Lower leg skin (tissue), 4 donors: ENCODE data around the gene OR6C65. TPM values are rescaled to one million over a fixed set of nuclear protein-coding genes. Genes with fewer than 3 reads are reported as not detected.
"Not testable (repeated sequence)": the region's sequence is repeated elsewhere in the genome, so short reads cannot be mapped to it uniquely, and the experiment has no call there.

Source experiments
- DNase-seq, 2 donors: peaks; one replicate each; pipeline ENCODE4 v3.0.0-alpha.2; 2019; ENCODE audit warnings: low spot score in 2 of 2
- H3K4me3 ChIP-seq: fragments of 200-600 bp; sonication (generic); 2 replicates; pipeline ENCODE4 v1.5.1; 2017; ENCODE audit warnings: mild to moderate bottlenecking, low read depth; ENCODE audit not compliant: poor library complexity, severe bottlenecking
- POLR2A ChIP-seq, 2 donors: fragments of 450-650 bp; IDR thresholded peaks; one replicate each; pipeline ENCODE4 v1.6.1; 2016 to 2017; ENCODE audit warnings: antibody characterized with exemption in 2 of 2, mild to moderate bottlenecking in 1 of 2, moderate library complexity in 1 of 2
- WGBS, 2 donors: methylation state at CpG; one replicate each; pipeline ENCODE4 v1.1.5; 2018; 5-methylcytosine and 5-hydroxymethylcytosine counted together
- intact Hi-C: fragments of 100-400 bp; cut with DNase I; formaldehyde crosslinking; loops from one replicate; pipeline ENCODE4 v1.15.0; 2023; ENCODE audit warnings: low total_unique reads
- total RNA-seq, 4 donors: library from RNA; depleted of rRNA; stranded (reverse); fragments of >200 nt; gene quantifications; one replicate each; pipeline ENCODE4 v1.1.0, GENCODE V29; 2016
- TF ChIP-seq, protein P1 (sequence below), 3 donors: fragments of 450-650 bp; IDR thresholded peaks; one replicate each; pipeline ENCODE4 v1.5.1; 2016; ENCODE audit warnings: antibody characterized with exemption in 3 of 3, mild to moderate bottlenecking in 3 of 3, moderate library complexity in 2 of 3

The OR6C65 gene
- total RNA-seq, result not detected

DNA sequence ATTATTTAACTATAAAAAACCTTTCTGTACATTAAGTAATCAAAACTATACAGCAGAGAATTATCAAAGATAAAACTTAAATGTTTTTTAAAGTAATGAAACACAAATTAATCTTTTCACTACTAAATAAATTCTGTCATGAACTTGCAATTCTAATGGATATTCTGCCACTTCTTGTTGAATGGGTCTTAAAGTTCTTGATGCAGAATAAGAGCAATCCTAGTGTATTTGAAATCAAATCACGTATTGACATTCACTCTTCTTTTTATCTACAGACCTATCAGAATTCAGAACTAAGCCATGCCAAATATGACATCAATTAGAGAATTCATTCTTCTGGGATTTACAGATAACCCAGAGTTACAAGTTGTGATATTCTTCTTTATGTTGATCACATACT lies at the start of gene OR6C65:
Gene OR6C65, plus strand, starts transcription at position 301 of the 400 bp plus-strand sequence. Its CDS starts 0 bp downstream, at position 301.
- no peak within 1 kb of the TSS for H3K4me3 ChIP-seq
- DNase-seq, result no peak
- WGBS, 2 donors, result 85 to 86% methylated on average over 1 of the region's 1 CpG
- intact Hi-C loops, result no loop called here
- no peak for TF ChIP-seq POLR2A (IDR thresholded peaks at IDR 0.05)
- TF ChIP-seq, protein P1, sequence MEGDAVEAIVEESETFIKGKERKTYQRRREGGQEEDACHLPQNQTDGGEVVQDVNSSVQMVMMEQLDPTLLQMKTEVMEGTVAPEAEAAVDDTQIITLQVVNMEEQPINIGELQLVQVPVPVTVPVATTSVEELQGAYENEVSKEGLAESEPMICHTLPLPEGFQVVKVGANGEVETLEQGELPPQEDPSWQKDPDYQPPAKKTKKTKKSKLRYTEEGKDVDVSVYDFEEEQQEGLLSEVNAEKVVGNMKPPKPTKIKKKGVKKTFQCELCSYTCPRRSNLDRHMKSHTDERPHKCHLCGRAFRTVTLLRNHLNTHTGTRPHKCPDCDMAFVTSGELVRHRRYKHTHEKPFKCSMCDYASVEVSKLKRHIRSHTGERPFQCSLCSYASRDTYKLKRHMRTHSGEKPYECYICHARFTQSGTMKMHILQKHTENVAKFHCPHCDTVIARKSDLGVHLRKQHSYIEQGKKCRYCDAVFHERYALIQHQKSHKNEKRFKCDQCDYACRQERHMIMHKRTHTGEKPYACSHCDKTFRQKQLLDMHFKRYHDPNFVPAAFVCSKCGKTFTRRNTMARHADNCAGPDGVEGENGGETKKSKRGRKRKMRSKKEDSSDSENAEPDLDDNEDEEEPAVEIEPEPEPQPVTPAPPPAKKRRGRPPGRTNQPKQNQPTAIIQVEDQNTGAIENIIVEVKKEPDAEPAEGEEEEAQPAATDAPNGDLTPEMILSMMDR (IDR thresholded peaks at IDR 0.05), result no peak

DNA sequence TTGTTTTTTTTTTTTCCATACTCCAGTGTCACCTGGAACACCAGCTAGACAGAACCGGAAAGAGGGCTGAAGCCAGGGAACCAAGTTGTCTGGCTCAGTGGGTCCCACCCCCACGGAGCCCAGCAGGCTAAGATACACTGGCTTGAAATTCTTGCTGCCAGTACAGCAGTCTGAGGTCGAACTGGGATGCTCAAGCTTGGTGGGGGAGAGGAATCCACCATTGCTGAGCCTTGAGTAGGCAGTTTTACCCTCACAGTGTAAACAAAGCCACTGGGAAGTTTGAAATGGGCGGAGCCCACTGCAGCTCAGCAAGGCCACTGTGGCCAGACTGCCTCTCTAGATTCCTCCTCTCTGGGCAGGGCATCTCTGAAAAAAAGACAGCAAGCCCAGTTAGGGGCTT lies 45.0 kb upstream of the OR6C65 start:
- intact Hi-C loops, H3K4me3 ChIP-seq, DNase-seq: not testable (repeated sequence)
- WGBS, 2 donors, result 65 to 74% methylated on average over 4 of the region's 4 CpGs

DNA sequence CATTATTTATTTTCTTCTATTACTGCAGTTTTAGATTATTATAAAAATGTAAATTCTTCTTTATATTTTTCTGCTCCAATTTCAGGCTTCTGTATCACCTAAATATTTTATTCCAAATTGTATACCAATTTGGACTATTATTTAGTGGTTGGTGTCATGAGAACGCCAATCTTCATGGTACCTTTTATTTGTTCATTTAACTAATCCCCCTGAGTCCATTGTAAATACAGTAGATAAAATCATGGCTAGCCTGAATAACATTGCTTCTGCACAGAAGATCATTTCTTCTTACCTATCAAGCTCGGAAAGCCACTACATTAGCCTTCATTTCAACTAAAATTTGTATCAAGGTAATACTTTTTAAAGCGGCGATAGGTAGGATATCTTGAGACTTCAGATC lies 37.7 kb upstream of the OR6C65 start, which contains the start of gene OR6C75:
Gene OR6C75, plus strand, starts transcription at position 301 of the 400 bp plus-strand sequence. CDS start 2,136 bp downstream, outside the sequence.
- 91 to 92% methylated on average over 4 of the region's 4 CpGs for WGBS, 2 donors
- H3K4me3 ChIP-seq, result no peak within 1 kb of the TSS
- DNase-seq, result no peak
- intact Hi-C loops, result no loop called here
- TF ChIP-seq, protein P1 (IDR thresholded peaks at IDR 0.05), result no peak
- TF ChIP-seq POLR2A (IDR thresholded peaks at IDR 0.05), result no peak

DNA sequence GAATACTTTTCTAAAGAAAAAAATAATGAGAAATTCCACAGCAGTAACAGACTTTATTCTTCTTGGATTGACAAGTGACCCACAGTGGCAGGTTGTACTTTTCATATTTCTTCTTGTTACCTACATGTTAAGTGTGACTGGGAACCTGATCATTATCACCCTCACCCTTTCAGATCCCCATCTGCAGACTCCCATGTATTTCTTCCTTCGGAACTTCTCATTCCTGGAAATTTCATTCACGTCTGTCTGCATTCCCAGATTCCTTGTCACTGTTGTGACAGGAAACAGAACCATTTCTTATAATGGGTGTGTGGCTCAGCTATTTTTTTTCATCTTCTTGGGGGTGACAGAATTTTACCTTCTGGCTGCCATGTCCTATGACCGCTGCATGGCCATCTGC lies 35.2 kb upstream of the OR6C65 start:
- intact Hi-C loops, result no loop called here
- no peak for DNase-seq
- WGBS, 2 donors, result 69 to 79% methylated on average over 3 of the region's 3 CpGs
- H3K4me3 ChIP-seq, result no peak overlapping the region
- no peak for TF ChIP-seq POLR2A (IDR thresholded peaks at IDR 0.05)
- TF ChIP-seq, protein P1 (IDR thresholded peaks at IDR 0.05), result no peak

DNA sequence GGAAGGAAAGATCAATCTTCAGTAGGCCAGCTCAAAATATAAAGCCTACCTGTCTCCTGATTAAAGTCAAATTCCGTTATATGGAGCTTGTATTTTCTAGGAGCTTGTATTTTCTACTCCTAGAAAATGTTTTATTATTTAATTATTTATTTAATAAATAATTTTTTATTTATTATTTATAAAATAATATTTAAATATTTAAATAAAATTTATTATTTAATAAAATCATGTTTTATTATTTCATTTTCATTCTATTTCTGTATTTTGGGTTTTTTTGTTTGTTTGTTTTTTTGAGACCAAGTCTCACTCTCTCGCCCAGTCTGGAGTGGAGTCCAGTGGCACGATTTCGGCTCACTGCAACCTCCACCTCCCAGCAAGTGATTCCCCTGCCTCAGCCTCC lies 27.8 kb upstream of the OR6C65 start:
- TF ChIP-seq, protein P1 (IDR thresholded peaks at IDR 0.05), result no peak
- no peak for TF ChIP-seq POLR2A (IDR thresholded peaks at IDR 0.05)
- DNase-seq, result no peak
- no peak overlapping the region for H3K4me3 ChIP-seq
- 68% methylated on average over 4 of the region's 4 CpGs for WGBS, 2 donors
- intact Hi-C loops, result no loop called here

DNA sequence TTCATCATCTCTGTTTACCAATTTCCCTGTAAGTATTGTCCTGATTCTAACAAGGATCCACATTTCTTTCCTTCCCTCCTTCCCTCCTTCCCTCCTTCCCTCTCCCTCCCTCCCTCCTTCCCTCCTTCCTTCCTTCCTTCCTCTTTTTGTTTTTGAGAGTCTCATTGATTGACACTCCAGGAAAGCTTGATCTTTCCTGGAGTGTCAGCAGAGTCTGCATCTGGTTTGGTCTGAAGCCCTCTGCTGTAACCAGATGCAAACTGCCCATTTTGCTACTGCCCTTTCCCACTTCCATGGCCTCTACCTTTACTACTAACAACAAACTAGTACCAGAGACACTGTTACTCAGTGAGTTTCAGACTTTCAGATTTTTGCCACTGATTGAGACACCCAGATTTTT lies 14.4 kb upstream of the OR6C65 start:
- H3K4me3 ChIP-seq, result no peak overlapping the region
- no peak for TF ChIP-seq POLR2A (IDR thresholded peaks at IDR 0.05)
- TF ChIP-seq, protein P1 (IDR thresholded peaks at IDR 0.05), result no peak
- intact Hi-C loops, result no loop called here
- no peak for DNase-seq
